GM23338 (cell line): ENCODE data around the gene PGS1.

Source experiments
- CREB1 ChIP-seq: fragments of 250-450 bp; sonication (Bioruptor Pico); IDR thresholded peaks from 2 replicates; pipeline ENCODE4 v1.5.0; 2020; ENCODE audit warnings: low read depth, mild to moderate bottlenecking, moderate library complexity
- EZH2 ChIP-seq: fragments of 200-600 bp; sonication (generic); IDR thresholded peaks from one replicate; pipeline ENCODE4 v1.8.0; 2017; ENCODE audit warnings: antibody characterized with exemption, mild to moderate bottlenecking, low read depth; ENCODE audit not compliant: unreplicated experiment
- EZH2phosphoT487 ChIP-seq: fragments of 200-600 bp; sonication (generic); IDR thresholded peaks from one replicate; pipeline ENCODE4 v1.8.1; 2018; ENCODE audit warnings: antibody characterized with exemption; ENCODE audit not compliant: unreplicated experiment
- JUNB ChIP-seq: IDR thresholded peaks from one replicate; pipeline ENCODE4 v1.6.1; 2016; ENCODE audit warnings: antibody characterized with exemption; ENCODE audit not compliant: unreplicated experiment
- NANOG ChIP-seq: IDR thresholded peaks from 2 replicates; pipeline ENCODE4 v1.6.1; 2016; ENCODE audit warnings: antibody characterized with exemption, borderline replicate concordance
- POLR2AphosphoS5 ChIP-seq: IDR thresholded peaks from 2 replicates; pipeline ENCODE4 v1.6.1; 2016; ENCODE audit warnings: antibody characterized with exemption, low read depth
- STAT1 ChIP-seq: IDR thresholded peaks from one replicate; pipeline ENCODE4 v1.6.1; 2016; ENCODE audit warnings: antibody characterized with exemption; ENCODE audit not compliant: unreplicated experiment
- ZNF114 ChIP-seq: fragments of 250-450 bp; sonication (Bioruptor Pico); IDR thresholded peaks from 2 replicates; pipeline ENCODE4 v1.5.0; 2020; ENCODE audit warnings: mild to moderate bottlenecking, moderate library complexity
- ZNF331 ChIP-seq: fragments of 250-450 bp; sonication (Bioruptor Pico); IDR thresholded peaks from 2 replicates; pipeline ENCODE4 v1.5.0; 2020; ENCODE audit warnings: low read depth, mild to moderate bottlenecking, moderate library complexity
- TF ChIP-seq, protein P1 (sequence below), 2 experiments: fragments of 200-600 bp in 1 of 2; sonication (generic) in 1 of 2; conservative IDR thresholded peaks; 2 replicates each; pipeline versions ENCODE4 v1.5.1 to v1.6.1; 2016 to 2017; ENCODE audit warnings: antibody characterized with exemption in 2 of 2, low read depth in 2 of 2, mild to moderate bottlenecking in 2 of 2, moderate library complexity in 1 of 2
- TF ChIP-seq, protein P2 (sequence below): IDR thresholded peaks from one replicate; pipeline ENCODE4 v1.6.1; 2018; ENCODE audit warnings: antibody characterized with exemption; ENCODE audit not compliant: unreplicated experiment
- TF ChIP-seq, protein P3 (sequence below): fragments of 250-450 bp; sonication (Bioruptor Pico); IDR thresholded peaks from 2 replicates; pipeline ENCODE4 v1.5.0; 2020; ENCODE audit warnings: mild to moderate bottlenecking, moderate library complexity
- TF ChIP-seq, protein P4 (sequence below): IDR thresholded peaks from 2 replicates; pipeline ENCODE4 v1.6.1; 2016; ENCODE audit warnings: antibody characterized with exemption

DNA sequence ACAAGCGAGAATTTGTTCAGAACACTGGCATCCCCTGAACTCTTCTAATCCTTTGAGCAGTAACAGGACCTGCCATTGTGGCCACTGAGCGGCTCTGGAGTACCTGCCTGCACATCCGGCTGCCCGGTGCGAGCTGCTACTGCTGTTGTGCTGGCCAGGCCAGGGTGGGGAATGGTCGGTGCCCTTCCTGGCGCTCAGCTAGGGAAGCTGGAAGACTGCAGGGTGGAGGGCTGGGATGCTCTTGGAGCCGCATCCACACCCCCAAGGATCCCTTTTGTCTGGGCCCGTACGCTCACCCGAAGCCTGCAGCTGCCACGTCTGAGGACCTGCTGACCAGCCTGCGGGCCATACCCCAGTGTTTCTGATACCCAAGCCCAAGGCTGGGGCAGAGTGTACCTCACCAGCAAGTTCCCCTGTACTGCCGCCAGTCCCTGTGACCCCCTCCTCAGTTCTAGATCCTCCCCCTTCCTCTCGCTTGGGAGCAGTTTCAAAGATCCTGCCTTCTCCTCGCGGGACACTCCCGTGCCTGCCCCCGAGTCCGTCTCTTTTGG is 49.7 kb downstream of the PGS1 start:
- TF ChIP-seq EZH2phosphoT487 (no peak), EZH2 (no peak), POLR2AphosphoS5 (0 out of 2 replicates have a peak, but pooled peaks have one; percentile 11), JUNB (no peak), CREB1 (CRISPR knock-in tag) (no peak), STAT1 (no peak), ZNF114 (CRISPR knock-in tag) (no peak), ZNF331 (CRISPR knock-in tag) (no peak), NANOG (no peak)
- TF ChIP-seq, protein P1, sequence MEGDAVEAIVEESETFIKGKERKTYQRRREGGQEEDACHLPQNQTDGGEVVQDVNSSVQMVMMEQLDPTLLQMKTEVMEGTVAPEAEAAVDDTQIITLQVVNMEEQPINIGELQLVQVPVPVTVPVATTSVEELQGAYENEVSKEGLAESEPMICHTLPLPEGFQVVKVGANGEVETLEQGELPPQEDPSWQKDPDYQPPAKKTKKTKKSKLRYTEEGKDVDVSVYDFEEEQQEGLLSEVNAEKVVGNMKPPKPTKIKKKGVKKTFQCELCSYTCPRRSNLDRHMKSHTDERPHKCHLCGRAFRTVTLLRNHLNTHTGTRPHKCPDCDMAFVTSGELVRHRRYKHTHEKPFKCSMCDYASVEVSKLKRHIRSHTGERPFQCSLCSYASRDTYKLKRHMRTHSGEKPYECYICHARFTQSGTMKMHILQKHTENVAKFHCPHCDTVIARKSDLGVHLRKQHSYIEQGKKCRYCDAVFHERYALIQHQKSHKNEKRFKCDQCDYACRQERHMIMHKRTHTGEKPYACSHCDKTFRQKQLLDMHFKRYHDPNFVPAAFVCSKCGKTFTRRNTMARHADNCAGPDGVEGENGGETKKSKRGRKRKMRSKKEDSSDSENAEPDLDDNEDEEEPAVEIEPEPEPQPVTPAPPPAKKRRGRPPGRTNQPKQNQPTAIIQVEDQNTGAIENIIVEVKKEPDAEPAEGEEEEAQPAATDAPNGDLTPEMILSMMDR (conservative IDR thresholded peaks at IDR 0.05; ENCODE audit: low read depth in 2 of 2), result no peak
- TF ChIP-seq, protein P2, sequence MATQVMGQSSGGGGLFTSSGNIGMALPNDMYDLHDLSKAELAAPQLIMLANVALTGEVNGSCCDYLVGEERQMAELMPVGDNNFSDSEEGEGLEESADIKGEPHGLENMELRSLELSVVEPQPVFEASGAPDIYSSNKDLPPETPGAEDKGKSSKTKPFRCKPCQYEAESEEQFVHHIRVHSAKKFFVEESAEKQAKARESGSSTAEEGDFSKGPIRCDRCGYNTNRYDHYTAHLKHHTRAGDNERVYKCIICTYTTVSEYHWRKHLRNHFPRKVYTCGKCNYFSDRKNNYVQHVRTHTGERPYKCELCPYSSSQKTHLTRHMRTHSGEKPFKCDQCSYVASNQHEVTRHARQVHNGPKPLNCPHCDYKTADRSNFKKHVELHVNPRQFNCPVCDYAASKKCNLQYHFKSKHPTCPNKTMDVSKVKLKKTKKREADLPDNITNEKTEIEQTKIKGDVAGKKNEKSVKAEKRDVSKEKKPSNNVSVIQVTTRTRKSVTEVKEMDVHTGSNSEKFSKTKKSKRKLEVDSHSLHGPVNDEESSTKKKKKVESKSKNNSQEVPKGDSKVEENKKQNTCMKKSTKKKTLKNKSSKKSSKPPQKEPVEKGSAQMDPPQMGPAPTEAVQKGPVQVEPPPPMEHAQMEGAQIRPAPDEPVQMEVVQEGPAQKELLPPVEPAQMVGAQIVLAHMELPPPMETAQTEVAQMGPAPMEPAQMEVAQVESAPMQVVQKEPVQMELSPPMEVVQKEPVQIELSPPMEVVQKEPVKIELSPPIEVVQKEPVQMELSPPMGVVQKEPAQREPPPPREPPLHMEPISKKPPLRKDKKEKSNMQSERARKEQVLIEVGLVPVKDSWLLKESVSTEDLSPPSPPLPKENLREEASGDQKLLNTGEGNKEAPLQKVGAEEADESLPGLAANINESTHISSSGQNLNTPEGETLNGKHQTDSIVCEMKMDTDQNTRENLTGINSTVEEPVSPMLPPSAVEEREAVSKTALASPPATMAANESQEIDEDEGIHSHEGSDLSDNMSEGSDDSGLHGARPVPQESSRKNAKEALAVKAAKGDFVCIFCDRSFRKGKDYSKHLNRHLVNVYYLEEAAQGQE, result no peak
- TF ChIP-seq, protein P3, sequence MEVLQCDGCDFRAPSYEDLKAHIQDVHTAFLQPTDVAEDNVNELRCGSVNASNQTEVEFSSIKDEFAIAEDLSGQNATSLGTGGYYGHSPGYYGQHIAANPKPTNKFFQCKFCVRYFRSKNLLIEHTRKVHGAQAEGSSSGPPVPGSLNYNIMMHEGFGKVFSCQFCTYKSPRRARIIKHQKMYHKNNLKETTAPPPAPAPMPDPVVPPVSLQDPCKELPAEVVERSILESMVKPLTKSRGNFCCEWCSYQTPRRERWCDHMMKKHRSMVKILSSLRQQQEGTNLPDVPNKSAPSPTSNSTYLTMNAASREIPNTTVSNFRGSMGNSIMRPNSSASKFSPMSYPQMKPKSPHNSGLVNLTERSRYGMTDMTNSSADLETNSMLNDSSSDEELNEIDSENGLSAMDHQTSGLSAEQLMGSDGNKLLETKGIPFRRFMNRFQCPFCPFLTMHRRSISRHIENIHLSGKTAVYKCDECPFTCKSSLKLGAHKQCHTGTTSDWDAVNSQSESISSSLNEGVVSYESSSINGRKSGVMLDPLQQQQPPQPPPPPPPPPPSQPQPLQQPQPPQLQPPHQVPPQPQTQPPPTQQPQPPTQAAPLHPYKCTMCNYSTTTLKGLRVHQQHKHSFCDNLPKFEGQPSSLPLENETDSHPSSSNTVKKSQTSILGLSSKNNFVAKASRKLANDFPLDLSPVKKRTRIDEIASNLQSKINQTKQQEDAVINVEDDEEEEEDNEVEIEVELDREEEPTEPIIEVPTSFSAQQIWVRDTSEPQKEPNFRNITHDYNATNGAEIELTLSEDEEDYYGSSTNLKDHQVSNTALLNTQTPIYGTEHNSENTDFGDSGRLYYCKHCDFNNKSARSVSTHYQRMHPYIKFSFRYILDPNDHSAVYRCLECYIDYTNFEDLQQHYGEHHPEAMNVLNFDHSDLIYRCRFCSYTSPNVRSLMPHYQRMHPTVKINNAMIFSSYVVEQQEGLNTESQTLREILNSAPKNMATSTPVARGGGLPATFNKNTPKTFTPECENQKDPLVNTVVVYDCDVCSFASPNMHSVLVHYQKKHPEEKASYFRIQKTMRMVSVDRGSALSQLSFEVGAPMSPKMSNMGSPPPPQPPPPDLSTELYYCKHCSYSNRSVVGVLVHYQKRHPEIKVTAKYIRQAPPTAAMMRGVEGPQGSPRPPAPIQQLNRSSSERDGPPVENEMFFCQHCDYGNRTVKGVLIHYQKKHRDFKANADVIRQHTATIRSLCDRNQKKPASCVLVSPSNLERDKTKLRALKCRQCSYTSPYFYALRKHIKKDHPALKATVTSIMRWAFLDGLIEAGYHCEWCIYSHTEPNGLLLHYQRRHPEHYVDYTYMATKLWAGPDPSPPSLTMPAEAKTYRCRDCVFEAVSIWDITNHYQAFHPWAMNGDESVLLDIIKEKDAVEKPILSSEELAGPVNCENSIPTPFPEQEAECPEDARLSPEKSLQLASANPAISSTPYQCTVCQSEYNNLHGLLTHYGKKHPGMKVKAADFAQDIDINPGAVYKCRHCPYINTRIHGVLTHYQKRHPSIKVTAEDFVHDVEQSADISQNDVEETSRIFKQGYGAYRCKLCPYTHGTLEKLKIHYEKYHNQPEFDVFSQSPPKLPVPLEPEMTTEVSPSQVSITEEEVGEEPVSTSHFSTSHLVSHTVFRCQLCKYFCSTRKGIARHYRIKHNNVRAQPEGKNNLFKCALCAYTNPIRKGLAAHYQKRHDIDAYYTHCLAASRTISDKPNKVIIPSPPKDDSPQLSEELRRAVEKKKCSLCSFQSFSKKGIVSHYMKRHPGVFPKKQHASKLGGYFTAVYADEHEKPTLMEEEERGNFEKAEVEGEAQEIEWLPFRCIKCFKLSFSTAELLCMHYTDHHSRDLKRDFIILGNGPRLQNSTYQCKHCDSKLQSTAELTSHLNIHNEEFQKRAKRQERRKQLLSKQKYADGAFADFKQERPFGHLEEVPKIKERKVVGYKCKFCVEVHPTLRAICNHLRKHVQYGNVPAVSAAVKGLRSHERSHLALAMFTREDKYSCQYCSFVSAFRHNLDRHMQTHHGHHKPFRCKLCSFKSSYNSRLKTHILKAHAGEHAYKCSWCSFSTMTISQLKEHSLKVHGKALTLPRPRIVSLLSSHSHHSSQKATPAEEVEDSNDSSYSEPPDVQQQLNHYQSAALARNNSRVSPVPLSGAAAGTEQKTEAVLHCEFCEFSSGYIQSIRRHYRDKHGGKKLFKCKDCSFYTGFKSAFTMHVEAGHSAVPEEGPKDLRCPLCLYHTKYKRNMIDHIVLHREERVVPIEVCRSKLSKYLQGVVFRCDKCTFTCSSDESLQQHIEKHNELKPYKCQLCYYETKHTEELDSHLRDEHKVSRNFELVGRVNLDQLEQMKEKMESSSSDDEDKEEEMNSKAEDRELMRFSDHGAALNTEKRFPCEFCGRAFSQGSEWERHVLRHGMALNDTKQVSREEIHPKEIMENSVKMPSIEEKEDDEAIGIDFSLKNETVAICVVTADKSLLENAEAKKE (CRISPR knock-in tag), result no peak
- TF ChIP-seq, protein P4, sequence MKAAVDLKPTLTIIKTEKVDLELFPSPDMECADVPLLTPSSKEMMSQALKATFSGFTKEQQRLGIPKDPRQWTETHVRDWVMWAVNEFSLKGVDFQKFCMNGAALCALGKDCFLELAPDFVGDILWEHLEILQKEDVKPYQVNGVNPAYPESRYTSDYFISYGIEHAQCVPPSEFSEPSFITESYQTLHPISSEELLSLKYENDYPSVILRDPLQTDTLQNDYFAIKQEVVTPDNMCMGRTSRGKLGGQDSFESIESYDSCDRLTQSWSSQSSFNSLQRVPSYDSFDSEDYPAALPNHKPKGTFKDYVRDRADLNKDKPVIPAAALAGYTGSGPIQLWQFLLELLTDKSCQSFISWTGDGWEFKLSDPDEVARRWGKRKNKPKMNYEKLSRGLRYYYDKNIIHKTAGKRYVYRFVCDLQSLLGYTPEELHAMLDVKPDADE, result no peak
